ENCODE results near the gene COG7.
A peak's percentile ranks its signal among the peaks of the same experiment; 100 is the strongest.
"Not testable (repeated sequence)": the region's sequence is repeated elsewhere in the genome, so short reads cannot be mapped to it uniquely, and the experiment has no call there.

Gene COG7

GRCh38 chr16:23452572-23453337, at the start of gene COG7:
TSS of gene COG7 (minus strand) at chr16:23453189. CDS start at chr16:23452994, 195 bp downstream.
- peak; percentile 83 for DNase-seq

GRCh38 chr16:23502466-23502865, 49.5 kb upstream of the COG7 start:
- DNase-seq: no peak

GRCh38 chr16:23501291-23501690, 48.3 kb upstream of the COG7 start:
- DNase-seq: no peak

- DNase-seq: no peak
These were observed 47.9 kb upstream of the COG7 start for GRCh38 chr16:23500862-23501225.

GRCh38 chr16:23500212-23500861, 47.3 kb upstream of the COG7 start:
- no peak for DNase-seq

- no peak for DNase-seq
These were observed 46.8 kb upstream of the COG7 start for GRCh38 chr16:23499801-23500200.

GRCh38 chr16:23498863-23499262, 45.9 kb upstream of the COG7 start:
- DNase-seq: no peak

GRCh38 chr16:23497543-23497868, 44.5 kb upstream of the COG7 start:
- DNase-seq: no peak

GRCh38 chr16:23496821-23497542, 44.0 kb upstream of the COG7 start:
- no peak for DNase-seq

GRCh38 chr16:23495671-23496070, 42.7 kb upstream of the COG7 start:
- no peak for DNase-seq

- DNase-seq: no peak
These were observed 41.2 kb upstream of the COG7 start for GRCh38 chr16:23494188-23494587.

- DNase-seq: no peak
These were observed 38.8 kb upstream of the COG7 start for GRCh38 chr16:23491490-23492391.

GRCh38 chr16:23486480-23486879, 33.5 kb upstream of the COG7 start:
- no peak for DNase-seq

GRCh38 chr16:23485841-23486240, 32.9 kb upstream of the COG7 start:
- DNase-seq: no peak

GRCh38 chr16:23485257-23485614, 32.2 kb upstream of the COG7 start:
- no peak for DNase-seq

GRCh38 chr16:23484510-23485256, 31.7 kb upstream of the COG7 start:
- no peak for DNase-seq

GRCh38 chr16:23483492-23483891, 30.5 kb upstream of the COG7 start:
- not testable (repeated sequence) for DNase-seq

GRCh38 chr16:23482778-23483177, 29.8 kb upstream of the COG7 start:
- DNase-seq: peak; percentile 38

- DNase-seq: no peak
These were observed 27.3 kb upstream of the COG7 start for GRCh38 chr16:23480257-23480656.

GRCh38 chr16:23479138-23479537, 26.1 kb upstream of the COG7 start:
- DNase-seq: no peak

GRCh38 chr16:23478566-23478965, 25.6 kb upstream of the COG7 start:
- DNase-seq: no peak

GRCh38 chr16:23476289-23476688, 23.3 kb upstream of the COG7 start:
- DNase-seq: no peak
